ENCODE results near the gene RPL4. TPM values are rescaled to one million over a fixed set of nuclear protein-coding genes. Genes with fewer than 3 reads are reported as not detected.

Gene RPL4
- total RNA-seq: 3,484 and 5,405 TPM in 2 replicates

DNA sequence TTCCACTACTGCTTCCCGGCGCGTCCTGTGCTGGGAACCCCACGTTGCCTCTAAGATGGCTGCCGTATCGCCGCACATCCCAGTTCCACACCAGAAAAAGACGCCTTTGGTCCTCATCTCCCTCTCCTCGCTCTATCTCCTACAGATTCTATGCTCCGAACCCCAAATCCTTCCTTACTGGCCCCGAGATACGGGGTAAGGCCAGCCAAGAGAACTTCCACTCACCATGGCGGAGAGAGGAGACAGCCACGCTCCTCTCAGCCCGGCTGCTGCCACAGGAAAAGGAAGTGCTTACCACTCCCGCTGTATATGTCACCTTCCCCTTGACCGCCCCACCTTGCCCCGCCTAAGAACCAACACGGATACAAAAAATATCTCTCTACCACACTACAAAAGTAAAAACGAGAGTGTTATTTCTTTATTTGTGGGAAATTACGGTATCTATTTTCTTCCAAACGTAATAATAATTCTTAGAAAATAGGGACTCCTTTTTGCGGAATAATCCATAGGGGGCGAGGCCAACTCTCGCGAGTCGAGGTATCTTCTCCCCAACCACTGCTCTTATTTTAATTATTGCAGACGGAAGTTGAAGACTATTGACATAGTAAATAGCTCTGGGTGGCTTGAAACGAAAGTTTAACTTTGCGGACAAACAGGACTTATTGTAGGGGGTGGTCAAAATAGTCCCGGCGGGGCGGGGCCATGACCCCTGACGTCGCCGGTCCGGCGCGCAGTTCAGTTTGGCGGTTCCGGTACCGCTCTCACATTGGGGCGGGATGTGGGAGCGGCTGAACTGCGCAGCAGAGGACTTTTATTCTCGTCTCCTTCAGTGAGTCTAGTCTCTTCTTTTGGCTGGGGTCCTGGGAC lies at the start of gene RPL4, which contains the start of gene ZWILCH:
RPL4 (minus strand) TSS at position 293 of the 867 bp plus-strand sequence; CDS start at position 228, 65 bp downstream.
ZWILCH (plus strand) TSS at position 764 of the 867 bp plus-strand sequence; CDS start at position 777, 13 bp downstream.

DNA sequence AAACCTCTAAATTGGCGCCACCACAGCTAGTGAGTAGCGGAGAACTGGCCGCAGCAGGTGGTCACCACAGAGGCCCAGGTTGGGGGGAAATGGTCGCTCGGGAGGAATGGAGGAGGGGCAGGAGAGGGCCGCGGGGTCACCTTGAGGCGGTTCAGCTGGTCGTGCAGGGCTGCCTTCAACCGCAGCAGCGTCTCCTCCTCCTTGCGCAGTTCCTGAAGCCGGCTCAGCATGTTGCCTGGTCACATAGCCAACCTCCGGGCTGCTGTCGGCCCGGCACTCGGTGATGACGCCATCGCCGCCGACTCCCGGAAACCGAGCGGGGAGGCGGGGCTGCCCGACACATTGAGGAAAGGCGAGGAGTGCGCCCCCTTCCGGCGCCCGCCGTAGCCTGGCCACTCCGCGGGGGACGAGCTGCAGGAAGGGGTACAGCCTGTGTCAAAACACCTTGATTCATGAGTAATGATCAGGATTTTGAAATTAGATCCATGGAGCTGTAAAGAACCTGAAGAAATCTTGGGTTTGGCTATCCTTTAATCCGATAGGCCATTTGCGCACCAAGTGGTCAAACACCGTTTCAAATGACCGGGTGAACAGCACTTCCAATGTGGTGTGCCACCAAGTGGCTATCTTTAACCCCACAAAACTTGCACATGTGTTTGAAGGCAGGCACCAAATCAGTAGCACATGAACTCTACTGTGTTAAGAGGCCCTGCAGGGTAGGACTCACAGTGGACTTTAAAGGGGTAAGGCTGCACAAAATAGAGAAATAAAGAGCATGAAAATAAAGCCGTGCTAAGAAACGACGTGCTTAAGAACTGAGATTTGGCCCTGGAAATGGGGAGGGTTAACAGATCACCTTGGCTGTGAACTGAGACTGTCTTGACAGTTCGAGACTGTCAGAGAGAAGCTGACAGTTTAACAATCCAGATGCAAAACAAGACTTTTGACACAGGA lies 6.9 kb downstream of the RPL4 start, which contains the start of gene SNAPC5:
SNAPC5 (minus strand) TSS at position 261 of the 954 bp plus-strand sequence; CDS start at position 230, 31 bp downstream.

Other genes starting within 250 kb of the RPL4 start
- 10.7 and 14.5 TPM in 2 replicates for gene DIS3L, start 211.3 kb downstream of the RPL4 start, total RNA-seq
- gene TIPIN, start 148.2 kb downstream of the RPL4 start, total RNA-seq: 11.3 and 13.4 TPM in 2 replicates
- gene MAP2K1, start 117.9 kb downstream of the RPL4 start, total RNA-seq: 40.4 and 61.8 TPM in 2 replicates
- 13.5 and 14.4 TPM in 2 replicates for gene SNAPC5, start 7.1 kb downstream of the RPL4 start, total RNA-seq
- gene ZWILCH, start 471 bp upstream of the RPL4 start, total RNA-seq: 22.9 and 31.7 TPM in 2 replicates
- gene LCTL, start 61.1 kb upstream of the RPL4 start, total RNA-seq: not detected in 2 replicates
- gene SMAD6, start 197.4 kb upstream of the RPL4 start, total RNA-seq: 0.93 and 1.1 TPM in 2 replicates

Data from airway epithelial cell (primary cell).